Measurements from ENCODE around the gene ZFYVE27.
A peak's percentile ranks its signal among the peaks of the same experiment; 100 is the strongest.

The ZFYVE27 gene

GRCh38 chr10:97715259-97715874, 21.6 kb upstream of the ZFYVE27 start:
- no peak for DNase-seq

DNA sequence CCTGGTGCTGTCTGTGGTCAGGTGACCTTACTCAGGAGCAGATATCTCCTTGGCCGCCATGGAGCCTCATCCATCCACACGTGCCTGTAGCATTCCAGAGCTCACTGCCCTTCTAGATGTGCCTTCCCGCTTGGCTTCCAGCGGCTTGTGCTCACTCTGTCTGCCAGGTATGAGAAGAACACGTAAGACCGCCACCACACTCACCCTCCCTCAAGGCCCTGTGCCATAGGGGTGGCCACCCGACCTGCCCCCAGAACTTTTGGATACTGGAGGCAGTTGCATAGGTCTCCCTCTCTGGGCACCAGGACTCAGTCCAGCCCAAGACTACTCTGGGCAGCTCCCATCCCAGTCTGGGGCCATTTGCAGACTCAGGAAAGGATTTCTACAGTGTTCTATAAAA, 19.3 kb upstream of the ZFYVE27 start:
- no peak for DNase-seq

DNA sequence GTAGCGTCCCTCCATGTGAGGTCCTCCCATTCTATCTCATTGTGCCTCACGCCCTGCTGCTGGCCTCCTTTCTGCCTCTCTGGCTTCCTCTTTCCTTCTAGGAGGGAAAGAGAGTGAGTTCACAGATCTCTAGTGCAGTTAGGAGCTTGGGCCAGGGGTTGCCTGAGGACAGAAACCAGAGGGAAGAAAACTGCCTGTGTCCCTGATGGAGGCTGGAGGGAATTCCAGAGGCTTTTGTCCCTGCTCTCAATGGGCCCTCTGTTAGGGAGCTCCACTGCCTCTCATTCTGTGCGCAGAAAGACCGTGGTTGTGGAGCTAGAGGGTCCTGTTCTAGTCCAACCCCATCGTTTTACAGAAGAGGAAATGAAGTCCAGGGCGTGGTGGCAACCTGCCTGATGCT, 18.8 kb upstream of the ZFYVE27 start:
- no peak for DNase-seq

- no peak for DNase-seq
Measured at GRCh38 chr10:97718659-97719142, 18.2 kb upstream of the ZFYVE27 start.

GRCh38 chr10:97719602-97720001, 17.3 kb upstream of the ZFYVE27 start:
- DNase-seq, result no peak

GRCh38 chr10:97721871-97722780, 14.8 kb upstream of the ZFYVE27 start:
- no peak for DNase-seq

GRCh38 chr10:97723001-97723400, 13.9 kb upstream of the ZFYVE27 start:
- DNase-seq, result no peak

DNA sequence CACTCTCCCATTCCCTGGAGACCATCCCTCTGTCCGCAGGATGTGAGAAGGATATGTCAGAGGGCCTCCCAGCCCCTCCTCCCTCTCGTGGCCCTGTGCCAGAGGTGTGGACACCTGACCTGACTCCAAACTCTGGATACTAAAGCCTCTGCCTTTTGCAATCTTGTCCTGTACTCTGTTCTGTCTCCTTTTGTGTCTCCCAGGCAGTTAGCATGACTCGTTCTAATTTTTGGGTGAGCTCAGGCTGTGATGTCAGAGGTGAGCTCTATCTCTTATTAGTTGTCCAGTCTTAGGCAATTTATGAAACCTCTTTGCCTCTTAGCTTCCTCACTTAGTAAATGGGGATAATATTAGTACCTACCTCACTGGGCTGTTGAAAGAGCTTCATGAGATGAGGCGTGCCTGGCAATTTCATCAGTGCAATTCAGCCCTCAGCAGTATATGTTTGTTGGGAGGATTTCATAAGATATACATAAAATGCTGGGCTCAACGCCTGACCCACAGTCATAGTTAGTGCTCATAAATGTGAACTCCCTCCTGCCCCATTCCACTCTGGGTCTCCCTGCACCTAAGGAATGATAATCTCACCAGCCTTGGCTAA, 12.5 kb upstream of the ZFYVE27 start:
- peak; percentile 32 for DNase-seq

DNA sequence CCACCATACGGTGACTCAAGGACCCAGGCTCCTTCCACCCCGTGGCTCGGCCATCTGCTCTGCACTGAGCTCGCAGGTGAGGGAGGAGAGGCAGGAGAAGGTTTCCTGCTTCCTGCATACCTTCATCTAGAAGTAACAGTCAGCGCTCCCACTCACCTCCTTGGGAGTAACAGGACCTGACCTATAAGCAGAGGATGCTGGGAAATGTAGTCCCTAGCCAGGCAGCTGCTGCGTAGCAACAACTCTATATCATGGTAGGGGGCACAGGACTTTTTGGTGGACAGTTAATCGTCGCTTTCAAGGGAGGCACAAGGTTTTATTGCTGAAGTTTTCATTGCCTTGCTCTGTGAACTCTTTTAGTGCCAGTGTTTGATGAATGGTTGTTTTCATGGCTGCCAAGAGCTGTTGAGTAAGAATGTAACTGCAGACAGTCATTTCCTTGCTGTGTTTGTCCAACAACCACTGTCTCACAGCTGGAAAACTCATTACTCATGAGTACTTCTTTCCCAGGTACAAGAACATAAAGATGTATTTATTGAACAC, 10.2 kb upstream of the ZFYVE27 start:
- no peak for DNase-seq

DNA sequence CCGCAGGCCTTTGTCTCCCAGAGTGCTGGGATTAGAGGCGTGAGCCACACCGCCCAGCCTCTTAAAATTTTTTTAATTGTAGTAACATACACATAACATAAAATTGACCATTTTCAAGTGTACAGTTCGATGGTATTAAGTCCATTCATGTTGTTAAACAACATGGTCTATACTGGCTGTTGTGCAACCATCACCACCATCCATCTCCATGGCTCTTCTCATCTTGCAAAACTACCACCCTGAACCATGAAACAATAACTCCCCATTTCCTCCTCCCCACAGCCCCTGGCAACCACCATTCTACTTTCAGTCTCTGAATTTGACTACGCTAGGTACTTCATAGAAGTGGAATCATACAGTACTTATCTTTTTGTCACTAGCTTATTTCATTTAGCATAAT, 7.9 kb upstream of the ZFYVE27 start:
- no peak for DNase-seq

DNA sequence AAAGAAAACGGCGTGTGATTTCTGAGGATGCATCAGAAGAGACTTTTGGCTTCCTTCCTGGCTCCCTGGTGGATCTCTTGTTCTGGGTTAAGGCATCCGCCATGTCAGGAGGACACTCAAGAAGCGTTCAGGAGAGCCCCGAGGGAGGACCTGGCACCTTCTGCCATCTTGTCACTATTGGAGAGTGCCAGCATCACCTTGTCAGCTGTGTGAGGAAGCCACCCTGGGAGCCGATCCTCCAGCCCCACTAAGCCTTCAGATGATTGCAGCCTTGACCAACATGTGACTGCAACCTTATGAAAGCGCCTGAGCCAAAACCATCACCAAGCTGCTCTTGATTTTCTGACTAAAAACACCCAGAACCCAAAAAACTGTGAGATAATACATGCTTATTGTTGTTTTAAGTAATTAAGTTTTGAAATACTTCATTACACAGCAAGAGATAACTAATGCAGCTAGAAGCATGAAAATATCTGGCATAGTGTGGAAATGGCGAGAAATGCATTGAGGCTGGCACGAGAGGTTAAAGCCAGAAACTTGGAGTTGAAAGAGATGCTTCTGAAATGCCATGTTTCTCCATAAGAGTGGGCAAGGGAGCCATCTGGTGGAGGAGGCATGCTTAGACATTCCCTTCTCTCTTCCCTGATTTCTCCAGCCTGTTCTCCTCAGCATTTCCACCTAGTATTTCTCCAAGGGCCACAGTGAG, 5.4 kb upstream of the ZFYVE27 start:
- no peak for DNase-seq

- no peak for DNase-seq
Measured at GRCh38 chr10:97732052-97732359, 4.9 kb upstream of the ZFYVE27 start.

DNA sequence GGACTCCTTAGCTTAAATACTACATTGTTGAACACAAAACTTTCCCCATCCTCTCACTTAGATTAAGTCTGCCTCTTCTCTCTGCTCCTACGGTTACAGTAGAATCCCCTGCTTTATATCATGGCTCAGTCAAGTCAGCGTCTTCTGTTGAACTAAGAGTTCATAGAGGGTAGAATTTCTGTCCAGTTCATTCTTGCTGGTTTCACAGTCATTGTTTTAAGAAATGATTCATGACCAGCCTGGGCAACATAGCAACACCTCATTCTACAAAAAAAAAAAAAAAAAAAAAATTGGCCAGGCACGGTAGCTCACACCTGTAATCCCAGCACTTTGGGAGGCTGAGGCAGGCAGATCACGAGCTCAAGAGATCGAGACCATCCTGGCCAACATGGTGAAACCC, 3.7 kb upstream of the ZFYVE27 start:
- DNase-seq, result no peak

GRCh38 chr10:97734021-97734420, 2.9 kb upstream of the ZFYVE27 start:
- no peak for DNase-seq

DNA sequence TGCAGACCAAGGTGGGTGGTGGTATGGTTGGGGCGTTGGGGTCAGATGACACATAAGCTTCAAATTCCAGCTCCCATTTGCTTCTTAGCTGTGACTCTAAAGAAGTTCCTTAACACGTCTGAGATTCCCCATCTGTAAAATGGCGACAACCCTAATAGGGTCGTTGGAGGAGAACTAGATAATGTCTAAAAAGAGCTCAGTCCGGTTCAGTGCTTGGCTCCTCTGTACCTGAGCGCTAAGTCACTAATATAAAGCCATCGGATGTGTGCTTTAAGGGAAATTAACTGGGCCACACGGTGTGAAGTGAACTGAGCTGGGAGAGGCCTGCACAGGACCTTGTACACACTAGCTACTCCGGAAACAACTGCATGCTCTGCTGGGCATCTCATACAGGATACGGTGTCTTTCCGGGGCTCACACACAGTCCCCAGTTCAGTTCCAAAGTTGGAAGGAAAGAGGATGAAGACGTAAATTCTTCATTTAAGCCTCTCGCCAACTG, 476 bp upstream of the ZFYVE27 start:
- DNase-seq, result no peak

- no peak for DNase-seq
Measured at GRCh38 chr10:97737770-97738265, 890 bp downstream of the ZFYVE27 start.

DNA sequence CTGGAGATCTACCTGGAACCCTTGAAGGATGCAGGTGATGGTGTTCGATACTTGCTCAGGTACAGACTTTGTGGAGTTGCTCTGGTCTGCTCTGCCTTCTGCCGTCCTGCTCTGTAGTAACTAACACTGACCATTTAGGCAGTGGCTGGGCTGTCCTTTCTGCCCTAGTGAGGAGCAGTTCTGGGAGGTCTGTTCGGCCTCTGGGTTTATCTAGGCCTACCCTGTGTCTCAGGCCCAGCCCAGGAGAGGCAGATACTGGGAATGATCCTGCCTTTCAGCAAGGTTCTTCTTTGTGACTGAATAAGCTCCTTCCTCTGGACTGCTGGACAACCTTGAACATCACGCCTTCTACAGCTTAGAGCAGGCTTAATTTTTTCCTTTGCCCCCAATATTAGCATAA, 1.7 kb downstream of the ZFYVE27 start:
- DNase-seq, result no peak

GRCh38 chr10:97740613-97741012, 3.7 kb downstream of the ZFYVE27 start:
- no peak for DNase-seq

DNA sequence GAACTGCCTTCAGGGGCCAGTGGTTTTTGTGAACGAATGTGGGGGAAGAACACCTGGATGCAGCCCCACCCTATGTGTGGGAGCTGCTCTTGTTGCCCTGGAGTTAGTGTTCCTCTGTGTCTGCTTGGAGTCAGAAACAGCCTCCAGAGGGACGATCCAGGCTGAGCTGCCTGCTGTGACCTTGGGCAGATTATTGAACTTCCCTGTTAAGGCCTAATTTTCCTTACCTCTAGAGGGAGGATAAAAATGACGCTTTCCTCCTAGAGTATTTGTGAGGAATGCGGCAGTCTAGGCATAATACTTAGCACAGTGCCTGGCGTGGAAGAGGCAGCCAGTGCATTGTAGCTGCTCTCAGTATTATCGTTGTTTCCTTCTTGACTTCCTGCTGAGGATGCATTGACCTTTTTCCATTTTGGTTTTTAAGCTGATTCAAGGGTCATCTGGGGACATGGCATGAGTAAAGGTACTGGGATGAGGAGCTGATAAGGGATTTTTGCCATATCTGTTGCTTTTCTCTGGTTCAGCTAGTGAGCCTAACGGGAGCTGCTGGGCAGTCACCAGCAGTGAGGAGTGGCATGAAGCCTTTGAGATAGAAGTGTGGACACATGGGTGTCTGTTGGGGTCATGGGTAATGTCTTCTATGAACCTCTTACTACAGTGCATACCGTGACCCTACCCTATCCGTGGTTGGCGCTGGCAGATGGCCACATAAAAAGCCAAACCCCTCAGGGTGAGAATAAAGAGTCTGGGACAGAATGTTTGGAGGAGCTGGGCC, 6.4 kb downstream of the ZFYVE27 start:
- no peak for DNase-seq

- DNase-seq, result no peak
Measured at GRCh38 chr10:97744405-97745035, 7.6 kb downstream of the ZFYVE27 start.

DNA sequence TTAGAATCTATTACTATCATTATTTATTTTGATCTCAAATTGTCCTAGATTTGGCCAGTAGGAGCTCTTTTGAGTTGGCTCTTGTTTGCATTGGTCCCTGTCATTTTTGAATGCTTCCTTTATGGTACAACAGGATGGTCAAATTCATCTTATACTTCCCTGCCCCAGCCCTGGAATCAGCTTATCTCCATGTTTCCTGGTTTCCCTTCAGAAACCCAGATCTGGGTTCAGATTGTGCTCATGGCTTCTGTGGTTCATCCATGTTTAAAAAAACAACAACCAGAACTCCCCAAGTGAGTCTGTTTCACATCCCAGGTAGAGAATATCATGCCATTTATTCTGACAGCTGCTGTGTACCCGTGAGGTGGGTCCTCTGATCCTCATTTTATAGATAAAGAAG, 10.6 kb downstream of the ZFYVE27 start:
- no peak for DNase-seq
